ENCODE results near the gene LRMDA. TPM values are rescaled to one million over a fixed set of nuclear protein-coding genes. Genes with fewer than 3 reads are reported as not detected.

LRMDA gene
- total and polyA plus RNA-seq, 2 of the 8 experiments (the other 6 are each of a cell fraction or from before 2014, with no cell fraction given), result 0.86 to 2.8 TPM

DNA sequence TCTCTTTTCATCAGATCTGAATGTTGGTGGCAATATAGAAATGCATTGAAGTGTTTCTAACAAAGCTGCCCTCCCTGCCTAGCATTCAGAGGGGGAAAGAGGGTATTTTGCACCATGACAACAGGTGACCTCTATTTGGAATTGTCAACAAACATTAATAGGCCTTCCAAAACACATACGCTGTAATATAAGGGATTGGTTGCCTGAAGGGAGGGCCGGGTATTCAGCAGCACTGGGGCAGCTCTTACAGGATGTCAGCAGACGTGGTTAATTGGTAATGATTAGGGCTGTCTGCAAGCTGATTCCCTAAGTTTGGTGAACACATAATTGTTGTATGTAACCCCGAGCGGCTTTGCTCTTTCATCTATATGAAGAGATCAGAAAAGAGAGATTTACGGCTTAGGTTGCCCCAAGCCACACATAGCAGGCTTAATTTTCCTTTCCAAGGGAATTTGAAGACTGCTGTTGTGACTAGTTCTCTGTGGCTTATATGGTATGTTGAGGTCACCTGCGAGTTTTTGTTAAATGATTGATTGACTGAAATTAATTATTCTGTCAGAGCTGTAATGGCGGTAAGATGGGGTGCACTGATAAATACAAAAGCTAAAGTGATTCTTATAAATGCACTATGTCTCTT lies 759.3 kb downstream of the LRMDA start (continued):
- TF ChIP-seq, protein P1, sequence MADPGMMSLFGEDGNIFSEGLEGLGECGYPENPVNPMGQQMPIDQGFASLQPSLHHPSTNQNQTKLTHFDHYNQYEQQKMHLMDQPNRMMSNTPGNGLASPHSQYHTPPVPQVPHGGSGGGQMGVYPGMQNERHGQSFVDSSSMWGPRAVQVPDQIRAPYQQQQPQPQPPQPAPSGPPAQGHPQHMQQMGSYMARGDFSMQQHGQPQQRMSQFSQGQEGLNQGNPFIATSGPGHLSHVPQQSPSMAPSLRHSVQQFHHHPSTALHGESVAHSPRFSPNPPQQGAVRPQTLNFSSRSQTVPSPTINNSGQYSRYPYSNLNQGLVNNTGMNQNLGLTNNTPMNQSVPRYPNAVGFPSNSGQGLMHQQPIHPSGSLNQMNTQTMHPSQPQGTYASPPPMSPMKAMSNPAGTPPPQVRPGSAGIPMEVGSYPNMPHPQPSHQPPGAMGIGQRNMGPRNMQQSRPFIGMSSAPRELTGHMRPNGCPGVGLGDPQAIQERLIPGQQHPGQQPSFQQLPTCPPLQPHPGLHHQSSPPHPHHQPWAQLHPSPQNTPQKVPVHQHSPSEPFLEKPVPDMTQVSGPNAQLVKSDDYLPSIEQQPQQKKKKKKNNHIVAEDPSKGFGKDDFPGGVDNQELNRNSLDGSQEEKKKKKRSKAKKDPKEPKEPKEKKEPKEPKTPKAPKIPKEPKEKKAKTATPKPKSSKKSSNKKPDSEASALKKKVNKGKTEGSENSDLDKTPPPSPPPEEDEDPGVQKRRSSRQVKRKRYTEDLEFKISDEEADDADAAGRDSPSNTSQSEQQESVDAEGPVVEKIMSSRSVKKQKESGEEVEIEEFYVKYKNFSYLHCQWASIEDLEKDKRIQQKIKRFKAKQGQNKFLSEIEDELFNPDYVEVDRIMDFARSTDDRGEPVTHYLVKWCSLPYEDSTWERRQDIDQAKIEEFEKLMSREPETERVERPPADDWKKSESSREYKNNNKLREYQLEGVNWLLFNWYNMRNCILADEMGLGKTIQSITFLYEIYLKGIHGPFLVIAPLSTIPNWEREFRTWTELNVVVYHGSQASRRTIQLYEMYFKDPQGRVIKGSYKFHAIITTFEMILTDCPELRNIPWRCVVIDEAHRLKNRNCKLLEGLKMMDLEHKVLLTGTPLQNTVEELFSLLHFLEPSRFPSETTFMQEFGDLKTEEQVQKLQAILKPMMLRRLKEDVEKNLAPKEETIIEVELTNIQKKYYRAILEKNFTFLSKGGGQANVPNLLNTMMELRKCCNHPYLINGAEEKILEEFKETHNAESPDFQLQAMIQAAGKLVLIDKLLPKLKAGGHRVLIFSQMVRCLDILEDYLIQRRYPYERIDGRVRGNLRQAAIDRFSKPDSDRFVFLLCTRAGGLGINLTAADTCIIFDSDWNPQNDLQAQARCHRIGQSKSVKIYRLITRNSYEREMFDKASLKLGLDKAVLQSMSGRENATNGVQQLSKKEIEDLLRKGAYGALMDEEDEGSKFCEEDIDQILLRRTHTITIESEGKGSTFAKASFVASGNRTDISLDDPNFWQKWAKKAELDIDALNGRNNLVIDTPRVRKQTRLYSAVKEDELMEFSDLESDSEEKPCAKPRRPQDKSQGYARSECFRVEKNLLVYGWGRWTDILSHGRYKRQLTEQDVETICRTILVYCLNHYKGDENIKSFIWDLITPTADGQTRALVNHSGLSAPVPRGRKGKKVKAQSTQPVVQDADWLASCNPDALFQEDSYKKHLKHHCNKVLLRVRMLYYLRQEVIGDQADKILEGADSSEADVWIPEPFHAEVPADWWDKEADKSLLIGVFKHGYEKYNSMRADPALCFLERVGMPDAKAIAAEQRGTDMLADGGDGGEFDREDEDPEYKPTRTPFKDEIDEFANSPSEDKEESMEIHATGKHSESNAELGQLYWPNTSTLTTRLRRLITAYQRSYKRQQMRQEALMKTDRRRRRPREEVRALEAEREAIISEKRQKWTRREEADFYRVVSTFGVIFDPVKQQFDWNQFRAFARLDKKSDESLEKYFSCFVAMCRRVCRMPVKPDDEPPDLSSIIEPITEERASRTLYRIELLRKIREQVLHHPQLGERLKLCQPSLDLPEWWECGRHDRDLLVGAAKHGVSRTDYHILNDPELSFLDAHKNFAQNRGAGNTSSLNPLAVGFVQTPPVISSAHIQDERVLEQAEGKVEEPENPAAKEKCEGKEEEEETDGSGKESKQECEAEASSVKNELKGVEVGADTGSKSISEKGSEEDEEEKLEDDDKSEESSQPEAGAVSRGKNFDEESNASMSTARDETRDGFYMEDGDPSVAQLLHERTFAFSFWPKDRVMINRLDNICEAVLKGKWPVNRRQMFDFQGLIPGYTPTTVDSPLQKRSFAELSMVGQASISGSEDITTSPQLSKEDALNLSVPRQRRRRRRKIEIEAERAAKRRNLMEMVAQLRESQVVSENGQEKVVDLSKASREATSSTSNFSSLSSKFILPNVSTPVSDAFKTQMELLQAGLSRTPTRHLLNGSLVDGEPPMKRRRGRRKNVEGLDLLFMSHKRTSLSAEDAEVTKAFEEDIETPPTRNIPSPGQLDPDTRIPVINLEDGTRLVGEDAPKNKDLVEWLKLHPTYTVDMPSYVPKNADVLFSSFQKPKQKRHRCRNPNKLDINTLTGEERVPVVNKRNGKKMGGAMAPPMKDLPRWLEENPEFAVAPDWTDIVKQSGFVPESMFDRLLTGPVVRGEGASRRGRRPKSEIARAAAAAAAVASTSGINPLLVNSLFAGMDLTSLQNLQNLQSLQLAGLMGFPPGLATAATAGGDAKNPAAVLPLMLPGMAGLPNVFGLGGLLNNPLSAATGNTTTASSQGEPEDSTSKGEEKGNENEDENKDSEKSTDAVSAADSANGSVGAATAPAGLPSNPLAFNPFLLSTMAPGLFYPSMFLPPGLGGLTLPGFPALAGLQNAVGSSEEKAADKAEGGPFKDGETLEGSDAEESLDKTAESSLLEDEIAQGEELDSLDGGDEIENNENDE (IDR thresholded peaks at IDR 0.05; ENCODE audit: insufficient replicate concordance, low read length), result no peak
- TF ChIP-seq POLR2A (IDR thresholded peaks at IDR 0.05; ENCODE audit: control extremely low read depth in 1 of 2, low read depth in 2 of 2, low read length in 2 of 2), result no peak
- no peak for TF ChIP-seq NANOG (IDR thresholded peaks at IDR 0.05; ENCODE audit: insufficient read depth, low read depth, low read length, poor library complexity, severe bottlenecking)
- TF ChIP-seq, protein P2, sequence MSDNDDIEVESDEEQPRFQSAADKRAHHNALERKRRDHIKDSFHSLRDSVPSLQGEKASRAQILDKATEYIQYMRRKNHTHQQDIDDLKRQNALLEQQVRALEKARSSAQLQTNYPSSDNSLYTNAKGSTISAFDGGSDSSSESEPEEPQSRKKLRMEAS (IDR thresholded peaks at IDR 0.05), result no peak
- TF ChIP-seq GTF2F1 (IDR thresholded peaks at IDR 0.05; ENCODE audit: borderline replicate concordance, low read depth, low read length), result no peak
- TF ChIP-seq SP1 (IDR thresholded peaks at IDR 0.05; ENCODE audit: low read depth, low read length), result no peak
